Transverse colon (tissue), 4 donors: ENCODE measurements around the gene ZNF416. TPM values are rescaled to one million over a fixed set of nuclear protein-coding genes. Genes with fewer than 3 reads are reported as not detected.

Experiments used
- DNase-seq: peaks from one replicate; pipeline ENCODE4 v3.0.0-alpha.2; 2019
- H3K27ac ChIP-seq, 4 donors: fragments of 200-600 bp; sonication (generic); 2 replicates each; pipeline ENCODE4 v1.5.1; 2016 to 2018; ENCODE audit warnings: inconsistent platforms in 4 of 4
- H3K27me3 ChIP-seq: fragments of 200-600 bp; sonication (generic); 2 replicates; pipeline ENCODE4 v1.5.1; 2017; ENCODE audit warnings: inconsistent platforms
- H3K36me3 ChIP-seq, 4 donors: fragments of 200-600 bp; sonication (generic); 2 replicates each; pipeline ENCODE4 v1.5.1; 2017 to 2019; ENCODE audit warnings: inconsistent platforms in 4 of 4
- H3K4me1 ChIP-seq, 4 donors: fragments of 200-600 bp; sonication (generic); 2 replicates each; pipeline ENCODE4 v1.5.1; 2017 to 2020; ENCODE audit warnings: inconsistent platforms in 4 of 4
- H3K4me3 ChIP-seq, 4 donors: fragments of 200-600 bp; sonication (generic); 1 replicate in 1 of 4; 2 replicates in 3 of 4; pipeline versions ENCODE4 v1.5.1 to v1.6.1; 2017 to 2019; ENCODE audit warnings: inconsistent platforms in 4 of 4
- H3K9me3 ChIP-seq, 2 donors: fragments of 200-600 bp; sonication (generic); 2 replicates each; pipeline ENCODE4 v1.5.1; 2017 to 2019; ENCODE audit warnings: inconsistent platforms in 2 of 2
- EP300 ChIP-seq: sonication (generic); formaldehyde crosslinking; IDR thresholded peaks from one replicate; pipeline ENCODE4 v1.6.1; 2017; ENCODE audit warnings: antibody characterized with exemption, low read depth
- POLR2A ChIP-seq: fragments of 450-650 bp; IDR thresholded peaks from one replicate; pipeline ENCODE4 v1.6.1; 2016; ENCODE audit warnings: antibody characterized with exemption, mild to moderate bottlenecking, moderate library complexity
- POLR2AphosphoS5 ChIP-seq, 3 donors: sonication (generic); formaldehyde crosslinking; IDR thresholded peaks; one replicate each; pipeline ENCODE4 v1.6.1; 2016; ENCODE audit warnings: antibody characterized with exemption in 3 of 3
- WGBS, 2 donors: methylation state at CpG; one replicate each; pipeline ENCODE4 v1.1.5; 2018; ENCODE audit warnings: low coverage in 1 of 2; 5-methylcytosine and 5-hydroxymethylcytosine counted together
- in situ Hi-C, 4 donors: fragments of 200-750 bp; cut with MboI; loops; one replicate each; pipeline versions ENCODE4 v1.15.0 to v1.15.1; 2017; ENCODE audit warnings: low sequenced_read_pairs in 3 of 4, low pct_ligation_motif_present in 1 of 4, low pct_unique_long_range_greater_than_20kb in 1 of 4
- intact Hi-C: fragments of 100-400 bp; cut with DNase I; formaldehyde crosslinking; loops from one replicate; pipeline ENCODE4 v1.15.1; 2023; ENCODE audit warnings: low total_unique reads
- total RNA-seq, 4 donors: library from RNA; depleted of rRNA; stranded (reverse); fragments of >200 nt; gene quantifications; one replicate each; pipeline ENCODE4 v1.1.0, GENCODE V29; 2016
- TF ChIP-seq, protein P1 (sequence below), 5 experiments: fragments of 200-600 bp in 3 of 5; fragments of 450-650 bp in 2 of 5; sonication (generic) in 3 of 5; IDR thresholded peaks; 1 replicate in 2 of 5; 2 replicates in 3 of 5; pipeline ENCODE4 v1.5.1; 2016 to 2017; ENCODE audit warnings: antibody characterized with exemption in 5 of 5, inconsistent platforms in 3 of 5, mild to moderate bottlenecking in 2 of 5, moderate library complexity in 1 of 5

Gene ZNF416
- total RNA-seq, 4 donors from 2014 or later = 2.2 to 17.6 (median 3.0) TPM

DNA sequence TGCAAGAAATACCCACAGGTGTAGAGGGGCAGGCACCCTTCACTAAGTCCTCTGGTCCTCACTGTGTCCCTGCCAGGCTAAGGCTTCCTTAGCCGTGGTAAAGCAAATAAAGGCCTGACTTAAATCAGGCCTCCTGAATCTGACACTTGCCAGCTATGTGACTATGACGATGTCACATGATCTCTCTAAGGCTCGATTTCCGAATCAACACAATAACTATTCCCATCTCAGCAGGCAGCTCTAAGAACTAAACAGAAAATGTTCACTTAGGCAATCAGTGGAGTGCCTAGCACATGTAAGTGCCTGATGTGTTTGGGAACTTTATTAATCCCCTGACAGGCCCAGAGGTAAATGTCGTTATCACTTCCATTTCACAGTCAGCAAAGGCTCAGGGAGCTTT lies 21.1 kb downstream of the ZNF416 start:
- no peak for DNase-seq
- 90 to 95% methylated on average over 2 to 5 of the region's 5 CpGs for WGBS, 2 donors
- Histone ChIP-seq H3K4me1 (peaks cover 0 to 17% (median 12%) of the 10 kb centered on the region in 4 donors), H3K36me3 (peaks cover 0 to 35% (median 17%) of the 10 kb centered on the region in 4 donors), H3K27me3 (no peaks in the 10 kb centered on the region), H3K27ac (no peak overlapping the region), H3K9me3 (peaks cover 14 to 47% of the 10 kb centered on the region in 2 donors), H3K4me3 (no peak overlapping the region)
- in situ Hi-C loops = no loop called here
- intact Hi-C loops = no loop called here
- no peak for TF ChIP-seq POLR2AphosphoS5 (IDR thresholded peaks at IDR 0.05)
- no peak for TF ChIP-seq POLR2A
- no peak for TF ChIP-seq EP300
- TF ChIP-seq, protein P1, sequence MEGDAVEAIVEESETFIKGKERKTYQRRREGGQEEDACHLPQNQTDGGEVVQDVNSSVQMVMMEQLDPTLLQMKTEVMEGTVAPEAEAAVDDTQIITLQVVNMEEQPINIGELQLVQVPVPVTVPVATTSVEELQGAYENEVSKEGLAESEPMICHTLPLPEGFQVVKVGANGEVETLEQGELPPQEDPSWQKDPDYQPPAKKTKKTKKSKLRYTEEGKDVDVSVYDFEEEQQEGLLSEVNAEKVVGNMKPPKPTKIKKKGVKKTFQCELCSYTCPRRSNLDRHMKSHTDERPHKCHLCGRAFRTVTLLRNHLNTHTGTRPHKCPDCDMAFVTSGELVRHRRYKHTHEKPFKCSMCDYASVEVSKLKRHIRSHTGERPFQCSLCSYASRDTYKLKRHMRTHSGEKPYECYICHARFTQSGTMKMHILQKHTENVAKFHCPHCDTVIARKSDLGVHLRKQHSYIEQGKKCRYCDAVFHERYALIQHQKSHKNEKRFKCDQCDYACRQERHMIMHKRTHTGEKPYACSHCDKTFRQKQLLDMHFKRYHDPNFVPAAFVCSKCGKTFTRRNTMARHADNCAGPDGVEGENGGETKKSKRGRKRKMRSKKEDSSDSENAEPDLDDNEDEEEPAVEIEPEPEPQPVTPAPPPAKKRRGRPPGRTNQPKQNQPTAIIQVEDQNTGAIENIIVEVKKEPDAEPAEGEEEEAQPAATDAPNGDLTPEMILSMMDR (IDR thresholded peaks at IDR 0.05) = no peak

DNA sequence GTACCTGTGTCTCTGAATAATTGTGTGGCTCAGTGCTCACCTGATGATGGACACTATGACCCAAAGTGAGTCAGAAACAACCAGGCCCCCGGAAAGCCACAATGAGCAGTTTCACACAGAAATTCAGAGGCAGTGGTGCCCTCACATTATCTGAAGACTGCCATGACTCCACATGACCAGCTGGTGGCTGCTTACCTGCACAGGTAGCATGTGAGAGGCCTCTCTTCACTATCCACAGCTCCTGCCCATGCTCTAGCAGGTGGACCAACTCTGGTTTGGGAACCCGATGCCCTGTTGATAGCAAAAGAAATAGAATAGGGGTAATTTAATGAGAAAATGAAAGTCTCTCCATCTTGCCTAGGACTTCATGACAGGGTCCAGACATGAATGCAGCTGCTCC lies 26.3 kb downstream of the ZNF416 start:
- H3K4me1 ChIP-seq = no peaks in the 10 kb centered on the region
- peaks cover 37 to 79% of the 10 kb centered on the region in 2 donors for H3K9me3 ChIP-seq
- TF ChIP-seq, protein P1 (IDR thresholded peaks at IDR 0.05) = no peak
- no peak for TF ChIP-seq EP300
- no peak for TF ChIP-seq POLR2AphosphoS5 (IDR thresholded peaks at IDR 0.05)
- no peak for TF ChIP-seq POLR2A
- in situ Hi-C loops (no loop called here), intact Hi-C loops (no loop called here)
- no peak overlapping the region for H3K4me3 ChIP-seq
- H3K27ac ChIP-seq = no peak overlapping the region
- DNase-seq = no peak
- WGBS, 2 donors = 100% methylated on average over 2 of the region's 2 CpGs; no CpG with 5 or more reads in 1 of the 2 donors
- H3K36me3 ChIP-seq = peaks cover 7 to 86% (median 49%) of the 10 kb centered on the region in 4 donors
- no peaks in the 10 kb centered on the region for H3K27me3 ChIP-seq

DNA sequence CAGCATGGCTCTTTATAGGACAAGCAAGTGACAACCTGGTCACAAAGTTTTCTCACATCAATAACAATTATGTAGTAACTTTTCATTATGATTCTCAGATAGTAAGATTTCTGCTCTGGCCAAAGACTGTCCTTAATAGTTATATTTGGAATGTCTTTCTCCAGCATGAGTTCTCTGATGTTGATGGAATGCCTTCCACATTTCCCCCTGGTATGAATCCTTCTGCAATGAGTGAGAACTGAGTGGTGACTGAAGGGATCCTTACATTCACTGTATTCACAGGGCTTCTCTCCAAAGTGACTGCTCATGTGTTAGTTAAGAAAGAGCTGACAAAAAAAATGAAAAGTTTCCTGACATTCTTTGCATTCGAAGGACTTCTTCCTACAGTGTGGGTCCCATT lies 32.2 kb downstream of the ZNF416 start:
- in situ Hi-C loops = no loop called here
- Histone ChIP-seq H3K36me3 (peaks cover 14 to 99% (median 51%) of the 10 kb centered on the region in 4 donors), H3K4me3 (no peak overlapping the region), H3K9me3 (peaks cover 77 to 97% of the 10 kb centered on the region in 2 donors), H3K4me1 (no peaks in the 10 kb centered on the region), H3K27me3 (no peaks in the 10 kb centered on the region), H3K27ac (no peak overlapping the region)
- no peak for TF ChIP-seq POLR2AphosphoS5 (IDR thresholded peaks at IDR 0.05)
- TF ChIP-seq, protein P1 (IDR thresholded peaks at IDR 0.05) = no peak
- no peak for TF ChIP-seq POLR2A
- TF ChIP-seq EP300 = no peak
- intact Hi-C loops = no loop called here
- WGBS, 2 donors = 100% methylated on average over 1 of the region's 1 CpG
- no peak for DNase-seq

DNA sequence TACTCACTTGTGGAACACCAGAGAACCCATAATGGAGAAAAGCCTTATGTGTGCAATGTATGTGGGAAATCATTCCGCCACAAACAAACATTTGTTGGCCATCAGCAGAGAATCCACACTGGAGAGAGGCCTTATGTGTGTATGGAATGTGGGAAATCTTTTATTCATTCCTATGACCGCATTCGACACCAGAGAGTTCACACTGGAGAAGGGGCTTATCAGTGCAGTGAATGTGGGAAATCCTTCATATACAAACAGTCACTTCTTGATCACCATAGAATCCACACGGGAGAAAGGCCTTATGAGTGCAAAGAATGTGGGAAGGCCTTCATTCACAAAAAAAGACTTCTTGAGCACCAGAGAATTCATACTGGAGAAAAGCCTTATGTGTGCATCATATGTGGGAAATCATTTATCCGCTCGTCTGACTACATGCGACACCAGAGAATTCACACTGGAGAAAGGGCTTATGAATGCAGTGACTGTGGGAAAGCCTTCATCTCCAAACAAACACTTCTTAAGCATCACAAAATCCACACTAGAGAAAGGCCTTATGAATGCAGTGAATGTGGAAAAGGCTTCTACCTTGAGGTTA lies 40.7 kb downstream of the ZNF416 start:
- Histone ChIP-seq H3K4me3 (no peak overlapping the region), H3K36me3 (peaks cover 4 to 87% (median 35%) of the 10 kb centered on the region in 4 donors), H3K27me3 (no peaks in the 10 kb centered on the region), H3K9me3 (peaks cover 91 to 99% of the 10 kb centered on the region in 2 donors), H3K27ac (no peak overlapping the region), H3K4me1 (no peaks in the 10 kb centered on the region)
- no peak for DNase-seq
- WGBS, 2 donors = 97 to 98% methylated on average over 5 to 7 of the region's 7 CpGs
- intact Hi-C loops = no loop called here
- TF ChIP-seq EP300 (no peak), POLR2A (no peak), POLR2AphosphoS5 (IDR thresholded peaks at IDR 0.05) (no peak)
- TF ChIP-seq, protein P1 (IDR thresholded peaks at IDR 0.05) = no peak
- in situ Hi-C loops = no loop called here
